ENCODE measurements around the gene KLF6. TPM values are rescaled to one million over a fixed set of nuclear protein-coding genes. Genes with fewer than 3 reads are reported as not detected.

Gene KLF6
- 99.1 to 117 TPM (median 106 TPM) in 3 replicates for total RNA-seq

GRCh38 chr10:3784510-3785250 is at the start of gene KLF6:
KLF6 (minus strand) TSS chr10:3785209; CDS start chr10:3785014, 195 bp downstream.
- no peaks in the 10 kb centered on the region for H3K27me3 Mint-ChIP-seq (ENCODE audit: low read depth)
- DNase-seq (ENCODE audit: low spot score in 2 of 2, unreplicated experiment in 2 of 2): no peak
- peak within 1 kb of the TSS; percentile 86 for H3K4me3 Mint-ChIP-seq
- peaks cover 6% of the 10 kb centered on the region for H3K9me3 Mint-ChIP-seq
- peaks cover 20% of the 10 kb centered on the region for H3K36me3 Mint-ChIP-seq
- H3K27ac Mint-ChIP-seq: peak within 1 kb of the TSS; percentile 100
- no peak for TF ChIP-seq CTCF (IDR thresholded peaks at IDR 0.05; ENCODE audit: unreplicated experiment)
- peaks cover 50% of the 10 kb centered on the region for H3K4me1 Mint-ChIP-seq

GRCh38 chr10:3834404-3834803 is 49.4 kb upstream of the KLF6 start:
- peaks cover 47% of the 10 kb centered on the region for H3K4me1 Mint-ChIP-seq
- H3K4me3 Mint-ChIP-seq: no peak overlapping the region
- no peaks in the 10 kb centered on the region for H3K9me3 Mint-ChIP-seq
- DNase-seq (ENCODE audit: low spot score in 2 of 2, unreplicated experiment in 2 of 2): no peak
- no peaks in the 10 kb centered on the region for H3K36me3 Mint-ChIP-seq
- H3K27me3 Mint-ChIP-seq (ENCODE audit: low read depth): no peaks in the 10 kb centered on the region
- no peak overlapping the region for H3K27ac Mint-ChIP-seq
- TF ChIP-seq CTCF (IDR thresholded peaks at IDR 0.05; ENCODE audit: unreplicated experiment): no peak

GRCh38 chr10:3833046-3833445 is 48.0 kb upstream of the KLF6 start:
- no peaks in the 10 kb centered on the region for H3K36me3 Mint-ChIP-seq
- no peaks in the 10 kb centered on the region for H3K27me3 Mint-ChIP-seq (ENCODE audit: low read depth)
- no peak overlapping the region for H3K4me3 Mint-ChIP-seq
- no peak for TF ChIP-seq CTCF (IDR thresholded peaks at IDR 0.05; ENCODE audit: unreplicated experiment)
- no peak for DNase-seq (ENCODE audit: low spot score in 2 of 2, unreplicated experiment in 2 of 2)
- H3K4me1 Mint-ChIP-seq: peaks cover 57% of the 10 kb centered on the region
- no peaks in the 10 kb centered on the region for H3K9me3 Mint-ChIP-seq
- no peak overlapping the region for H3K27ac Mint-ChIP-seq

- Mint-ChIP-seq H3K4me1 (peaks cover 61% of the 10 kb centered on the region), H3K4me3 (no peak overlapping the region), H3K9me3 (no peaks in the 10 kb centered on the region), H3K36me3 (no peaks in the 10 kb centered on the region), H3K27ac (no peak overlapping the region), H3K27me3 (ENCODE audit: low read depth) (no peaks in the 10 kb centered on the region)
- TF ChIP-seq CTCF (IDR thresholded peaks at IDR 0.05; ENCODE audit: unreplicated experiment): no peak
- no peak for DNase-seq (ENCODE audit: low spot score in 2 of 2, unreplicated experiment in 2 of 2)
These were observed 47.2 kb upstream of the KLF6 start for GRCh38 chr10:3832022-3832786.

GRCh38 chr10:3831608-3832007 is 46.6 kb upstream of the KLF6 start:
- no peak overlapping the region for H3K27ac Mint-ChIP-seq
- H3K4me1 Mint-ChIP-seq: peaks cover 65% of the 10 kb centered on the region
- DNase-seq (ENCODE audit: low spot score in 2 of 2, unreplicated experiment in 2 of 2): no peak
- H3K4me3 Mint-ChIP-seq: no peak overlapping the region
- H3K9me3 Mint-ChIP-seq: no peaks in the 10 kb centered on the region
- H3K36me3 Mint-ChIP-seq: no peaks in the 10 kb centered on the region
- no peak for TF ChIP-seq CTCF (IDR thresholded peaks at IDR 0.05; ENCODE audit: unreplicated experiment)
- H3K27me3 Mint-ChIP-seq (ENCODE audit: low read depth): no peaks in the 10 kb centered on the region
